ENCODE results near the gene STATH.

Gene STATH

GRCh38 chr4:69991016-69991415 is 4.8 kb upstream of the STATH start:
- TF ChIP-seq TAF1 (IDR thresholded peaks at IDR 0.05; ENCODE audit: borderline replicate concordance, insufficient read depth, low read length) (no peak), SIN3A (IDR thresholded peaks at IDR 0.05; ENCODE audit: borderline replicate concordance, insufficient read depth, low read length) (no peak)

- no peak for TF ChIP-seq TAF1 (IDR thresholded peaks at IDR 0.05; ENCODE audit: borderline replicate concordance, insufficient read depth, low read length)
- TF ChIP-seq, protein P1, sequence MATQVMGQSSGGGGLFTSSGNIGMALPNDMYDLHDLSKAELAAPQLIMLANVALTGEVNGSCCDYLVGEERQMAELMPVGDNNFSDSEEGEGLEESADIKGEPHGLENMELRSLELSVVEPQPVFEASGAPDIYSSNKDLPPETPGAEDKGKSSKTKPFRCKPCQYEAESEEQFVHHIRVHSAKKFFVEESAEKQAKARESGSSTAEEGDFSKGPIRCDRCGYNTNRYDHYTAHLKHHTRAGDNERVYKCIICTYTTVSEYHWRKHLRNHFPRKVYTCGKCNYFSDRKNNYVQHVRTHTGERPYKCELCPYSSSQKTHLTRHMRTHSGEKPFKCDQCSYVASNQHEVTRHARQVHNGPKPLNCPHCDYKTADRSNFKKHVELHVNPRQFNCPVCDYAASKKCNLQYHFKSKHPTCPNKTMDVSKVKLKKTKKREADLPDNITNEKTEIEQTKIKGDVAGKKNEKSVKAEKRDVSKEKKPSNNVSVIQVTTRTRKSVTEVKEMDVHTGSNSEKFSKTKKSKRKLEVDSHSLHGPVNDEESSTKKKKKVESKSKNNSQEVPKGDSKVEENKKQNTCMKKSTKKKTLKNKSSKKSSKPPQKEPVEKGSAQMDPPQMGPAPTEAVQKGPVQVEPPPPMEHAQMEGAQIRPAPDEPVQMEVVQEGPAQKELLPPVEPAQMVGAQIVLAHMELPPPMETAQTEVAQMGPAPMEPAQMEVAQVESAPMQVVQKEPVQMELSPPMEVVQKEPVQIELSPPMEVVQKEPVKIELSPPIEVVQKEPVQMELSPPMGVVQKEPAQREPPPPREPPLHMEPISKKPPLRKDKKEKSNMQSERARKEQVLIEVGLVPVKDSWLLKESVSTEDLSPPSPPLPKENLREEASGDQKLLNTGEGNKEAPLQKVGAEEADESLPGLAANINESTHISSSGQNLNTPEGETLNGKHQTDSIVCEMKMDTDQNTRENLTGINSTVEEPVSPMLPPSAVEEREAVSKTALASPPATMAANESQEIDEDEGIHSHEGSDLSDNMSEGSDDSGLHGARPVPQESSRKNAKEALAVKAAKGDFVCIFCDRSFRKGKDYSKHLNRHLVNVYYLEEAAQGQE (IDR thresholded peaks at IDR 0.05; ENCODE audit: insufficient read depth in 1 of 2, low read depth in 2 of 2, low read length in 2 of 2) = no peak
- no peak for TF ChIP-seq POLR2AphosphoS5 (IDR thresholded peaks at IDR 0.05; ENCODE audit: low read depth, low read length)
- TF ChIP-seq FOXP2 (optimal IDR thresholded peaks at IDR 0.05; ENCODE audit: borderline replicate concordance, extremely low read depth, extremely low read length, insufficient read depth) = no peak
- no peak for TF ChIP-seq SIN3A (IDR thresholded peaks at IDR 0.05; ENCODE audit: borderline replicate concordance, insufficient read depth, low read length)
Observed at GRCh38 chr4:69994782-69995181, 984 bp upstream of the STATH start.

DNA sequence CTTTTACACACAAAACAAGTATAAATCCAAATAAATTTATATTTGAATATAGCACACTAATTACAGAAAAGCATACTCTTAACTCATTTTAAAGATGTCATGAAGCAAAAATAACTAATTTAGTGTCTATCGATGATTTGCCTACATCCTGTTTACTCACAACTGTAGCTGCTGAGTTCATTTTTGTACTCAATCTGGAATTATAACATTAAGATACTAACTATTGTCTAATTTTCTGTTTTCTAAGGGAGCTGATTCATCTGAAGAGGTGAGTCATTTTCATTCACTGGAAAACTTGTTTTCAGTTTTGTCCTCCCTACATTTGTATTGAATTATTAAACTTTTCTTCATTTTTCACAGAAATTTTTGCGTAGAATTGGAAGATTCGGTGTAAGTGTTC is 3.7 kb downstream of the STATH start:
- TF ChIP-seq SIN3A (IDR thresholded peaks at IDR 0.05; ENCODE audit: borderline replicate concordance, insufficient read depth, low read length) = no peak
- TF ChIP-seq TAF1 (IDR thresholded peaks at IDR 0.05; ENCODE audit: borderline replicate concordance, insufficient read depth, low read length) = no peak
- TF ChIP-seq POLR2AphosphoS5 (IDR thresholded peaks at IDR 0.05; ENCODE audit: low read depth, low read length) = no peak
- TF ChIP-seq FOXP2 (optimal IDR thresholded peaks at IDR 0.05; ENCODE audit: borderline replicate concordance, extremely low read depth, extremely low read length, insufficient read depth) = no peak
- TF ChIP-seq, protein P1 (IDR thresholded peaks at IDR 0.05; ENCODE audit: insufficient read depth in 1 of 2, low read depth in 2 of 2, low read length in 2 of 2) = no peak

DNA sequence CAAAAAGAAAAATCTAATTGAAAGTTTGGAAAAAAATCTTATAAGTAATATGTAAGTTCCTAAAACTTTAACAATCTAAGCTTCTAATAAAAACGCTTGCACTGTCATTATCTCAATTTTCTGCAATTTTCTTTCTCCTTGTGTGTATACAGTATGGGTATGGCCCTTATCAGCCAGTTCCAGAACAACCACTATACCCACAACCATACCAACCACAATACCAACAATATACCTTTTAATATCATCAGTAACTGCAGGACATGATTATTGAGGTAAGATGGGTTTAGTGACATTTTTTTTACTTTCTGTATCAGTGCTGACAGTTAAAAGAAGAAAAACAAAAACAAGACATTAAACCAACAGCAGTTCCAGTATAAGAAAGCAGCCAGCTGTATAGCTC is 4.9 kb downstream of the STATH start:
- no peak for TF ChIP-seq FOXP2 (optimal IDR thresholded peaks at IDR 0.05; ENCODE audit: borderline replicate concordance, extremely low read depth, extremely low read length, insufficient read depth)
- no peak for TF ChIP-seq TAF1 (IDR thresholded peaks at IDR 0.05; ENCODE audit: borderline replicate concordance, insufficient read depth, low read length)
- TF ChIP-seq POLR2AphosphoS5 (IDR thresholded peaks at IDR 0.05; ENCODE audit: low read depth, low read length) = no peak
- TF ChIP-seq, protein P1 (IDR thresholded peaks at IDR 0.05; ENCODE audit: insufficient read depth in 1 of 2, low read depth in 2 of 2, low read length in 2 of 2) = no peak
- no peak for TF ChIP-seq SIN3A (IDR thresholded peaks at IDR 0.05; ENCODE audit: borderline replicate concordance, insufficient read depth, low read length)

- no peak for TF ChIP-seq FOXP2 (optimal IDR thresholded peaks at IDR 0.05; ENCODE audit: borderline replicate concordance, extremely low read depth, extremely low read length, insufficient read depth)
- no peak for TF ChIP-seq TAF1 (IDR thresholded peaks at IDR 0.05; ENCODE audit: borderline replicate concordance, insufficient read depth, low read length)
- TF ChIP-seq SIN3A (IDR thresholded peaks at IDR 0.05; ENCODE audit: borderline replicate concordance, insufficient read depth, low read length) = no peak
- TF ChIP-seq, protein P1 (IDR thresholded peaks at IDR 0.05; ENCODE audit: insufficient read depth in 1 of 2, low read depth in 2 of 2, low read length in 2 of 2) = no peak
Observed at GRCh38 chr4:70002507-70002906, 6.7 kb downstream of the STATH start.

Measured in PFSK-1 (cell line).